ENCODE measurements around the gene CDH23. TPM values are rescaled to one million over a fixed set of nuclear protein-coding genes. Genes with fewer than 3 reads are reported as not detected.

The CDH23 gene
- total and polyA plus RNA-seq, 2 of the 8 experiments (the other 6 are each of a cell fraction or from before 2014, with no cell fraction given), result 1.9 to 4.9 TPM

DNA sequence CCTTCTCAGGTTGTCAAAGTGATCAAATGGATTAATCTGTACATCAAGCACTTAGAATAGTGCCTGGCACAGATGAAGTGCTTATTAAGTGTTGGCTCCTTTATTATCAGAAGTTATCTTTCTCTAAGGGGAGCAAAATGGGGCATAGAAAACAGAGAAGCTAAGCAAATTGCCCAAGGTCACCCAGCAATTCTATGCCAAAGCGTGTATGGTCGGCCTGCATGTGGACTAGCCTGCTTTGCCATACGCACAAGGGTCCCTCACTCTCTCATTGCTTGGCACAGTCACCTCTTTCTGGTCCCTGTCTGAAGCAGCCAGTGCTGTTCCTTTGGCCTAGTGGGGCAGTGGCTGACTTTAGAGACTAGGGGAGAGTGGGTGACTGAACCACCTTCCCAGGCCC, 45.3 kb downstream of the CDH23 start (continued):
- no peak for TF ChIP-seq TEAD4 (IDR thresholded peaks at IDR 0.05; ENCODE audit: low read depth, low read length)
